Measurements from ENCODE around the gene ATAT1. TPM values are rescaled to one million over a fixed set of nuclear protein-coding genes. Genes with fewer than 3 reads are reported as not detected.
A peak's percentile ranks its signal among the peaks of the same experiment; 100 is the strongest.

Gene ATAT1
- total RNA-seq, 1 experiment from 2014 or later = 19.3 TPM

DNA sequence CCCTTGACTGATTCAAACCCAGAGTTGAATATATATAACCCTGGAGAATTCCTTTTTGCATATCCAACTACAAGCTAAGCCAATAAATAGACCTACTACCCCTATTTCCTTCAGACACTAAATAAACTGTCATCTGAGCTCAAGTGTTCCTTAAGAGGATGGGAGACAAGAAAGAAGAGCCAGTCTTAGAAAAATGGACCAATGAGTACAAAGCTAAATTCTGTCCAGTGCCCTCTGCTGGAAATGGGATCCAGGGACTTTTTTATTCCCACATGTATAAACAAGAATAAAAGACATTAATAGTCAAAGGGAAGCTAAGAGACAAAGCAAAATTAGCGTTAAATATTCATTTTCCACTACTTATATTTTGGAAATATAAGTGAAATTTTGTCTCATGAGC, 14.5 kb upstream of the ATAT1 start:
- no peak for ATAC-seq
- Mint-ChIP-seq H3K27ac (peak overlapping the region; percentile 10), H3K36me3 (peaks cover 71% of the 10 kb centered on the region), H3K9me3 (no peaks in the 10 kb centered on the region), H3K4me1 (peaks cover 33% of the 10 kb centered on the region), H3K4me3 (no peak overlapping the region), H3K27me3 (ENCODE audit: low read depth) (no peaks in the 10 kb centered on the region)
- POLR2A ChIA-PET = interaction anchor here (1.1 to 3.2 kb wide), 5 partner anchors 11 to 60 kb away, joined by 4 to 33 read pairs (median 6); partner anchors contain the start of genes ABCF1 and DHX16
- DNase-seq (ENCODE audit: low spot score) = no peak
- CTCF ChIA-PET = interaction anchor here (0.7 to 4.1 kb wide), 10 partner anchors 14 to 159 kb away, joined by 3 to 15 read pairs (median 6); partner anchors contain the start of genes DHX16 and MDC1
- TF ChIP-seq MXD4 (CRISPR knock-in tag; IDR thresholded peaks at IDR 0.05; ENCODE audit: borderline replicate concordance) (no peak), PRRX2 (CRISPR knock-in tag; IDR thresholded peaks at IDR 0.05) (no peak), HMGXB4 (CRISPR knock-in tag; IDR thresholded peaks at IDR 0.05) (no peak), ATF6 (CRISPR knock-in tag; IDR thresholded peaks at IDR 0.05) (no peak), ZNF671 (CRISPR knock-in tag; IDR thresholded peaks at IDR 0.05) (0 out of 2 replicates have a peak, but pooled peaks have one; percentile 43), AFF4 (CRISPR knock-in tag; IDR thresholded peaks at IDR 0.05; ENCODE audit: borderline replicate concordance) (no peak), IRF2 (CRISPR knock-in tag; IDR thresholded peaks at IDR 0.05; ENCODE audit: borderline replicate concordance, low read depth) (no peak), SMAD3 (CRISPR knock-in tag; IDR thresholded peaks at IDR 0.05; ENCODE audit: borderline replicate concordance) (no peak), ZBTB43 (CRISPR knock-in tag; IDR thresholded peaks at IDR 0.05) (no peak), NR2C2 (CRISPR knock-in tag; IDR thresholded peaks at IDR 0.05) (no peak), EMX1 (CRISPR knock-in tag; IDR thresholded peaks at IDR 0.05) (0 out of 2 replicates have a peak, but pooled peaks have one; percentile 3), ZMAT4 (CRISPR knock-in tag; IDR thresholded peaks at IDR 0.05) (no peak; the same call in 1 of the 2 replicates)
- TF ChIP-seq, protein P1, sequence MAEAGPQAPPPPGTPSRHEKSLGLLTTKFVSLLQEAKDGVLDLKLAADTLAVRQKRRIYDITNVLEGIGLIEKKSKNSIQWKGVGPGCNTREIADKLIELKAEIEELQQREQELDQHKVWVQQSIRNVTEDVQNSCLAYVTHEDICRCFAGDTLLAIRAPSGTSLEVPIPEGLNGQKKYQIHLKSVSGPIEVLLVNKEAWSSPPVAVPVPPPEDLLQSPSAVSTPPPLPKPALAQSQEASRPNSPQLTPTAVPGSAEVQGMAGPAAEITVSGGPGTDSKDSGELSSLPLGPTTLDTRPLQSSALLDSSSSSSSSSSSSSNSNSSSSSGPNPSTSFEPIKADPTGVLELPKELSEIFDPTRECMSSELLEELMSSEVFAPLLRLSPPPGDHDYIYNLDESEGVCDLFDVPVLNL (CRISPR knock-in tag; IDR thresholded peaks at IDR 0.05; ENCODE audit: borderline replicate concordance, low read depth) = no peak
- TF ChIP-seq, protein P2, sequence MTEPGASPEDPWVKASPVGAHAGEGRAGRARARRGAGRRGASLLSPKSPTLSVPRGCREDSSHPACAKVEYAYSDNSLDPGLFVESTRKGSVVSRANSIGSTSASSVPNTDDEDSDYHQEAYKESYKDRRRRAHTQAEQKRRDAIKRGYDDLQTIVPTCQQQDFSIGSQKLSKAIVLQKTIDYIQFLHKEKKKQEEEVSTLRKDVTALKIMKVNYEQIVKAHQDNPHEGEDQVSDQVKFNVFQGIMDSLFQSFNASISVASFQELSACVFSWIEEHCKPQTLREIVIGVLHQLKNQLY (CRISPR knock-in tag; IDR thresholded peaks at IDR 0.05) = no peak

All from WTC11 (cell line).